ENCODE results near the gene WRAP73.

WRAP73 gene

DNA sequence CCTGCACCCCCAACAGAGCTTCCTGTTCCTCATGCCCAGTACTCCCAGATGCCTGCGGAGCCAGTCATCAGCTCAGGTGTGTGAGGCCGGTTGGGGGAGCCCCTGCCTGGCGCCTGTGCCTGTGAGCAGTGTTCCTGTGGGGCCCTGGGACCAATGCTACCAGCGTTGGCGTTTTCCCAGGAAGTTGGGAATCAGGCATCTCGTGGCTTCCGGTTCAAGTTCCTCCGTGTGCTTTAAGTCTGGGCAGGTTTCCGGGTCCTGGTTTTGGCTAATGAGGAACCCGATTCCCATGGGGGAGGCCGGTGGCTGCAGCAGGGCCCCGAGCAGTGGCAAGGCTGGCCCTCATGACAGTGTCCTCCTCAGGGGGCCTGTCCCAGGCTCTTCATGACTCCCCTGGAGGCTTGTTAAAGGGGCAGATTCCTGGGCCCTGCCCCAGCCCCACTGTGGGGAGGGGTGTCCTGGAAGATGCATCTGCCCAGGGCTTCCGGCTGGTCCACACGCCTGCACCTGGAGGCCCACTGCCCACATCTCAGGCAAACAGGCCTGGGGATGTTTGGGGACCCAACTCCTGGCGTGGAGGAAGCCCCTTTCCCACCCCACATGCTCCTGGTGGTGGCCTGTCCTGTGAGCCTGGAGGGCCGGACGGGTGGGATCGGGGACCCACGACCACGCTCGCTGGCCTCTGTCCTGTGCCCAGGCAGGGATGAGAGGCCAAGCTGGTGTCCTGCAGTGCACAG lies 28.6 kb upstream of the WRAP73 start:
- Histone ChIP-seq H3K14ac (ENCODE audit: low read length in 2 of 2) (no peak overlapping the region), H2AFZ (ENCODE audit: low read depth, low read length) (no peak overlapping the region), H2BK15ac (ENCODE audit: low read depth, poor library complexity, severe bottlenecking) (no peak overlapping the region), H3K4me1 (ENCODE audit: control insufficient read depth, insufficient read depth, low read depth, low read length) (peaks cover 26% of the 10 kb centered on the region), H3K4me2 (ENCODE audit: low read length, poor library complexity, severe bottlenecking) (no peak overlapping the region), H3K4ac (ENCODE audit: low read depth in 1 of 2, low read length in 2 of 2) (no peak overlapping the region), H2BK5ac (ENCODE audit: low read depth, low read length, poor library complexity, severe bottlenecking) (no peak overlapping the region), H3K79me1 (replicated peaks; ENCODE audit: low read length, poor library complexity, severe bottlenecking) (no peaks in the 10 kb centered on the region), H4K91ac (ENCODE audit: low read length) (no peak overlapping the region), H3K9me3 (ENCODE audit: control insufficient read depth, low read length) (no peaks in the 10 kb centered on the region), H3K9ac (ENCODE audit: low read length) (no peak overlapping the region), H3K27ac (ENCODE audit: low read length, poor library complexity, severe bottlenecking) (no peak overlapping the region), H4K8ac (ENCODE audit: low read length) (no peak overlapping the region), H2BK12ac (ENCODE audit: low read length in 2 of 2) (no peak overlapping the region), H3K18ac (ENCODE audit: low read depth in 1 of 2, low read length in 2 of 2) (no peak overlapping the region), H3K4me3 (ENCODE audit: insufficient read depth in 1 of 2, low read depth in 1 of 2, low read length in 2 of 2) (no peak overlapping the region), H2BK120ac (ENCODE audit: low read depth, low read length) (no peak overlapping the region), H3K23ac (ENCODE audit: low read length in 2 of 2) (no peak overlapping the region), H2AK5ac (ENCODE audit: low read length, severe bottlenecking) (no peak overlapping the region), H3K36me3 (ENCODE audit: control insufficient read depth in 1 of 2, insufficient read depth in 2 of 2, low read depth in 1 of 2, low read length in 2 of 2) (no peaks in the 10 kb centered on the region), H3K27me3 (ENCODE audit: control insufficient read depth in 1 of 2, insufficient read depth in 1 of 2, low read length in 2 of 2) (peaks cover 34 to 68% of the 10 kb centered on the region in 2 experiments)
- DNase-seq = no peak
- 71% methylated on average over 21 of the region's 21 CpGs for WGBS

DNA sequence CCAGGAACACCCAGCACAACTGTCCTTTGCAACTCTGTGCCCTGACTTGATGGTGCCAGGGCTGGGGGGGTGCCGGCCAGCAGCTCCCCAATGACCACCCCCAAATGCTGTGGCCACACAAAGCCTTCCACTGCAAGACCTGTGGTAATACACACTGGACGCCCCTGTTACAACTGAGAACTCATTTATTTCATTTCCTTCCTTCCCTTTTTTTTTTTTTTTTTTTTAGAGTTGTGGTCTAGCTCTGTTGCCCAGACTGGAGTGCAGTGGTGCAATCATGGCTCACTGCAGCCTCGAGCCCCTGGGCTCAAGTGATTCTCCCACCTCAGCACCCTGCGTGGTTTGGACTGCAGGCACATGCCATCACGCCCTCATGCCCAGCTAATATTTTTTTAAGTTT lies 27.6 kb upstream of the WRAP73 start:
- no peak overlapping the region for H4K8ac ChIP-seq (ENCODE audit: low read length)
- H2BK5ac ChIP-seq (ENCODE audit: low read depth, low read length, poor library complexity, severe bottlenecking) = no peak overlapping the region
- H3K4me2 ChIP-seq (ENCODE audit: low read length, poor library complexity, severe bottlenecking) = no peak overlapping the region
- no peaks in the 10 kb centered on the region for H3K36me3 ChIP-seq (ENCODE audit: control insufficient read depth in 1 of 2, insufficient read depth in 2 of 2, low read depth in 1 of 2, low read length in 2 of 2)
- no peak overlapping the region for H3K4ac ChIP-seq (ENCODE audit: low read depth in 1 of 2, low read length in 2 of 2)
- no peak overlapping the region for H3K23ac ChIP-seq (ENCODE audit: low read length in 2 of 2)
- no peak overlapping the region for H3K18ac ChIP-seq (ENCODE audit: low read depth in 1 of 2, low read length in 2 of 2)
- no peak overlapping the region for H2BK12ac ChIP-seq (ENCODE audit: low read length in 2 of 2)
- H2AFZ ChIP-seq (ENCODE audit: low read depth, low read length) = no peak overlapping the region
- H3K27me3 ChIP-seq (ENCODE audit: control insufficient read depth in 1 of 2, insufficient read depth in 1 of 2, low read length in 2 of 2) = peaks cover 33 to 66% of the 10 kb centered on the region in 2 experiments
- H2BK15ac ChIP-seq (ENCODE audit: low read depth, poor library complexity, severe bottlenecking) = no peak overlapping the region
- H2BK120ac ChIP-seq (ENCODE audit: low read depth, low read length) = no peak overlapping the region
- no peak overlapping the region for H2AK5ac ChIP-seq (ENCODE audit: low read length, severe bottlenecking)
- no peak overlapping the region for H3K4me3 ChIP-seq (ENCODE audit: insufficient read depth in 1 of 2, low read depth in 1 of 2, low read length in 2 of 2)
- H4K91ac ChIP-seq (ENCODE audit: low read length) = no peak overlapping the region
- H3K9me3 ChIP-seq (ENCODE audit: control insufficient read depth, low read length) = no peaks in the 10 kb centered on the region
- no peak overlapping the region for H3K14ac ChIP-seq (ENCODE audit: low read length in 2 of 2)
- DNase-seq = no peak
- no peaks in the 10 kb centered on the region for H3K79me1 ChIP-seq (replicated peaks; ENCODE audit: low read length, poor library complexity, severe bottlenecking)
- H3K4me1 ChIP-seq (ENCODE audit: control insufficient read depth, insufficient read depth, low read depth, low read length) = peaks cover 30% of the 10 kb centered on the region
- H3K9ac ChIP-seq (ENCODE audit: low read length) = no peak overlapping the region
- H3K27ac ChIP-seq (ENCODE audit: low read length, poor library complexity, severe bottlenecking) = no peak overlapping the region
- WGBS = 78% methylated on average over 4 of the region's 5 CpGs

DNA sequence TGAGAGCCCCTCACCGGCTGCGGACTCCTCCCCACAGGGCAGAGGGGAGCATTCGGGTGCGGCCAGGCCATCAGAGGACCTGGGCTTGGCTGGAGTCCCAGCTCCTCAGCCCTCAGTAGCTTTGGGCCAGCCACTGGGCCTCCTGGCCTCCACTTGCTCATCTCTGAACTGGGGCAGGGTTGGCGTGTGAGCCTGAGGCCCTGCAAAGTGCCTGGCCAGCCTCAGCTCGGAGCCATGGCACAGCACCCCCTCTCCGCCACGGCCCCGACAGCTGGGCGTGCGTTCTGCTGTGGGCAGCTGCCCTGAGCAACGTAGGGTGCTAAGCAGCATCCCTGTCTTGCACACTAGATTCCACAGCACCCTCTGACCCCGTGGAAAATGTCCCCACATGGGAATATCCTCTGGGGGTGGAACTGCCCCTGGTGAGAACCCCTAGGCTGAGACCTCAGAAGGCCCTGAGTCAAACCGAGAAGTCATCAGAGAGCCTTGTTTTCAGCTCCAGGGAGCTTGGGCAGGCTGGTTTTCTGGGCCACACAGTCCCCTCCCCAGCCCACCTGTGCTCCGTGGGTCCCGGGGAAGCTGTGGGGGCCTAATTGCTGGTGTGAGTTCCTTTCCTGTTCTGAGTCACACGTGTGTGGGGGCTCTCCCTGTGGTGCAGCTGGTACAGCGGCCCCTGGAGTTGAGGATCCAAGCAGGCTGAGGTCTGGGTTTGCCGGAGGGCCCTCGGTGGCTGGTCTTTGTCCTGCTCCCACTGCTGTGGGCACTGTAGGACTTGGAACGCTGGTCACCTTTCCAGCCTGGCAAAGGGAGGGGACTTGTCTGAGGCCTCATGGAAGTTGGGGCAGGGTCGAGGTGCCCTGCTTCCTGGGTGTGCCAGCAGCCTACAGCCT lies 26.9 kb upstream of the WRAP73 start:
- Histone ChIP-seq H4K91ac (ENCODE audit: low read length) (no peak overlapping the region), H3K27ac (ENCODE audit: low read length, poor library complexity, severe bottlenecking) (no peak overlapping the region), H3K4me3 (ENCODE audit: insufficient read depth in 1 of 2, low read depth in 1 of 2, low read length in 2 of 2) (no peak overlapping the region), H3K36me3 (ENCODE audit: control insufficient read depth in 1 of 2, insufficient read depth in 2 of 2, low read depth in 1 of 2, low read length in 2 of 2) (no peaks in the 10 kb centered on the region), H3K9me3 (ENCODE audit: control insufficient read depth, low read length) (no peaks in the 10 kb centered on the region), H2AK5ac (ENCODE audit: low read length, severe bottlenecking) (no peak overlapping the region), H3K4me2 (ENCODE audit: low read length, poor library complexity, severe bottlenecking) (no peak overlapping the region), H2BK5ac (ENCODE audit: low read depth, low read length, poor library complexity, severe bottlenecking) (no peak overlapping the region), H2AFZ (ENCODE audit: low read depth, low read length) (no peak overlapping the region), H3K79me1 (replicated peaks; ENCODE audit: low read length, poor library complexity, severe bottlenecking) (no peaks in the 10 kb centered on the region), H3K4me1 (ENCODE audit: control insufficient read depth, insufficient read depth, low read depth, low read length) (peaks cover 33% of the 10 kb centered on the region), H3K23ac (ENCODE audit: low read length in 2 of 2) (no peak overlapping the region), H3K27me3 (ENCODE audit: control insufficient read depth in 1 of 2, insufficient read depth in 1 of 2, low read length in 2 of 2) (peaks cover 40 to 70% of the 10 kb centered on the region in 2 experiments), H2BK120ac (ENCODE audit: low read depth, low read length) (no peak overlapping the region), H2BK12ac (ENCODE audit: low read length in 2 of 2) (no peak overlapping the region), H3K9ac (ENCODE audit: low read length) (no peak overlapping the region), H3K18ac (ENCODE audit: low read depth in 1 of 2, low read length in 2 of 2) (no peak overlapping the region), H4K8ac (ENCODE audit: low read length) (no peak overlapping the region), H3K14ac (ENCODE audit: low read length in 2 of 2) (no peak overlapping the region), H3K4ac (ENCODE audit: low read depth in 1 of 2, low read length in 2 of 2) (no peak overlapping the region), H2BK15ac (ENCODE audit: low read depth, poor library complexity, severe bottlenecking) (no peak overlapping the region)
- DNase-seq = no peak
- 84% methylated on average over 22 of the region's 22 CpGs for WGBS

DNA sequence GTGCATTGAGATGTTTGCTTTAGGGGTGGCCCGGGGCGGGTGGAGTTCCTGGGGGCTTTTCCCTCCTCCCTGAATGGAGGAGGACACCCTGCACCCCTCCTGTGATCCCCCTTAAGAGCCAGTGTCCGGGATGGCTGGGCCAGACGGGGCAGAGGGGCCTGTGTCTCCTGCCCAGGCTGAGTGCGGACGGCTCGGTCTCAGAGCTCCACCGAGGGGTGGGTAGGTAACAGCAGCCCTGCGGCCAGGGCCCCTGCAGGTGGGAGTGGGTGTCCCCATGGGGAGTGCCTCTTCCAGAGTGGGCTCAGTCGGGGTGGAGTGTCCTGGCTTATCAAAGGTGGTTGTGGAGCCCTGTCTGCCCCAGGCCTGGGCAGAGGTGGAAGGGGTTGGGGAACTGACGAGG lies 25.5 kb upstream of the WRAP73 start:
- no peak overlapping the region for H2AFZ ChIP-seq (ENCODE audit: low read depth, low read length)
- H3K4me1 ChIP-seq (ENCODE audit: control insufficient read depth, insufficient read depth, low read depth, low read length) = peaks cover 43% of the 10 kb centered on the region
- H3K4me3 ChIP-seq (ENCODE audit: insufficient read depth in 1 of 2, low read depth in 1 of 2, low read length in 2 of 2) = no peak overlapping the region
- no peaks in the 10 kb centered on the region for H3K79me1 ChIP-seq (replicated peaks; ENCODE audit: low read length, poor library complexity, severe bottlenecking)
- H3K23ac ChIP-seq (ENCODE audit: low read length in 2 of 2) = no peak overlapping the region
- 63% methylated on average over 11 of the region's 11 CpGs for WGBS
- no peak overlapping the region for H2AK5ac ChIP-seq (ENCODE audit: low read length, severe bottlenecking)
- no peak overlapping the region for H2BK15ac ChIP-seq (ENCODE audit: low read depth, poor library complexity, severe bottlenecking)
- H3K4ac ChIP-seq (ENCODE audit: low read depth in 1 of 2, low read length in 2 of 2) = no peak overlapping the region
- no peak overlapping the region for H3K9ac ChIP-seq (ENCODE audit: low read length)
- no peak overlapping the region for H2BK12ac ChIP-seq (ENCODE audit: low read length in 2 of 2)
- H2BK120ac ChIP-seq (ENCODE audit: low read depth, low read length) = no peak overlapping the region
- no peak overlapping the region for H4K91ac ChIP-seq (ENCODE audit: low read length)
- no peak overlapping the region for H3K4me2 ChIP-seq (ENCODE audit: low read length, poor library complexity, severe bottlenecking)
- no peak overlapping the region for H3K27ac ChIP-seq (ENCODE audit: low read length, poor library complexity, severe bottlenecking)
- H3K9me3 ChIP-seq (ENCODE audit: control insufficient read depth, low read length) = no peaks in the 10 kb centered on the region
- DNase-seq = no peak
- no peak overlapping the region for H4K8ac ChIP-seq (ENCODE audit: low read length)
- H3K36me3 ChIP-seq (ENCODE audit: control insufficient read depth in 1 of 2, insufficient read depth in 2 of 2, low read depth in 1 of 2, low read length in 2 of 2) = no peaks in the 10 kb centered on the region
- H3K14ac ChIP-seq (ENCODE audit: low read length in 2 of 2) = no peak overlapping the region
- H3K27me3 ChIP-seq (ENCODE audit: control insufficient read depth in 1 of 2, insufficient read depth in 1 of 2, low read length in 2 of 2) = peaks cover 50 to 74% of the 10 kb centered on the region in 2 experiments
- H3K18ac ChIP-seq (ENCODE audit: low read depth in 1 of 2, low read length in 2 of 2) = no peak overlapping the region
- H2BK5ac ChIP-seq (ENCODE audit: low read depth, low read length, poor library complexity, severe bottlenecking) = no peak overlapping the region

Data from mesenchymal stem cell (in vitro differentiated cells and primary cell).